GM12801 (cell line): ENCODE measurements around the gene ALCAM.

Experiments
- TF ChIP-seq, protein P1 (sequence below): IDR thresholded peaks from one replicate; pipeline ENCODE4 v1.5.1; 2011; ENCODE audit warnings: control low read depth; ENCODE audit not compliant: insufficient read length; ENCODE audit errors: extremely low read depth

Gene ALCAM

DNA sequence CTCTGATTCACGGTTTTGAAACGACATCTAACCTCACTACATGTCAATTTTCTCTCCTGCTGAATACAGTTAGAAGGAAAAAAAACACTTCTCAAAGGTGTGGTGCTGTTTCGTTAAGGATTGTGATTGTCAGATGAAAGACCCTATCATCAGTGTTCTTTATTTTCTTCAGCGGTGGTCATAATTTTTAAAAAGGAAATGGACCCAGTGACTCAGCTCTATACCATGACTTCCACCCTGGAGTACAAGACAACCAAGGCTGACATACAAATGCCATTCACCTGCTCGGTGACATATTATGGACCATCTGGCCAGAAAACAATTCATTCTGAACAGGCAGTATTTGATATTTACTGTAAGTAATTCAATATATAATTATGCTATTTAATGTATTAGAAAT lies 167.8 kb downstream of the ALCAM start:
- TF ChIP-seq, protein P1, sequence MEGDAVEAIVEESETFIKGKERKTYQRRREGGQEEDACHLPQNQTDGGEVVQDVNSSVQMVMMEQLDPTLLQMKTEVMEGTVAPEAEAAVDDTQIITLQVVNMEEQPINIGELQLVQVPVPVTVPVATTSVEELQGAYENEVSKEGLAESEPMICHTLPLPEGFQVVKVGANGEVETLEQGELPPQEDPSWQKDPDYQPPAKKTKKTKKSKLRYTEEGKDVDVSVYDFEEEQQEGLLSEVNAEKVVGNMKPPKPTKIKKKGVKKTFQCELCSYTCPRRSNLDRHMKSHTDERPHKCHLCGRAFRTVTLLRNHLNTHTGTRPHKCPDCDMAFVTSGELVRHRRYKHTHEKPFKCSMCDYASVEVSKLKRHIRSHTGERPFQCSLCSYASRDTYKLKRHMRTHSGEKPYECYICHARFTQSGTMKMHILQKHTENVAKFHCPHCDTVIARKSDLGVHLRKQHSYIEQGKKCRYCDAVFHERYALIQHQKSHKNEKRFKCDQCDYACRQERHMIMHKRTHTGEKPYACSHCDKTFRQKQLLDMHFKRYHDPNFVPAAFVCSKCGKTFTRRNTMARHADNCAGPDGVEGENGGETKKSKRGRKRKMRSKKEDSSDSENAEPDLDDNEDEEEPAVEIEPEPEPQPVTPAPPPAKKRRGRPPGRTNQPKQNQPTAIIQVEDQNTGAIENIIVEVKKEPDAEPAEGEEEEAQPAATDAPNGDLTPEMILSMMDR: no peak

DNA sequence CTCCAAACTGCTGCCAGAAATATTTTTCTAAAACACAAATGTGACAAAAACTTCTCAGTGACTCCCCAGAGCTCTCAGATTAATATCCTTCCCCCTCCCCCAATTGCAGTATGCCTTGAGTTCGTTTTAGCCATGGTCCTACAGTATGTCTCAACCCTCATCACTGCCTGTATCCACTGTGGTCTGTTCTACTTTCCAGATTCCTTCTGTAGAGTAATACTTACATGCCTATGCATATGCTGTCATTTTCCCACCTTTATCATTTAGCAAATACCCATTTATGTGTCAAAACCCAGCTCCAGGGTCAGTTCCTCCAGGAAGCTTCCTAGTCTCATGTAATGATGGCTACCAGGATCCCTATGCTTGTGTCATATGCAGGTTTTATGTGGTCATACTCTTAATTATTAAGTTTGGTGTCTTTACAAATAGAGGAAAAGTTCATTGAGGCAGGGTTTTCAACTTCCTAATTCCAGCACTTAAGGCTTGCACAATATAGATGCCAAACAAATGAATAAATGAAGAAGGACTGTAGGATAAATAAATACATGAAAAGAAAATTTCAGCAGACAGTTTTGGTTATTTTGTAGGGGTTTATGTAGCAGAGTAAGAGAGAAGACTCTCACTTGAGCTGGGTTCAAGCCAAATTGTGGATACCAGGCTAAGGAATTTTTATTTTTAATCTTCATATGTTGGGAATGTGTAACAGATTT lies 170.8 kb downstream of the ALCAM start:
- TF ChIP-seq, protein P1: no peak

DNA sequence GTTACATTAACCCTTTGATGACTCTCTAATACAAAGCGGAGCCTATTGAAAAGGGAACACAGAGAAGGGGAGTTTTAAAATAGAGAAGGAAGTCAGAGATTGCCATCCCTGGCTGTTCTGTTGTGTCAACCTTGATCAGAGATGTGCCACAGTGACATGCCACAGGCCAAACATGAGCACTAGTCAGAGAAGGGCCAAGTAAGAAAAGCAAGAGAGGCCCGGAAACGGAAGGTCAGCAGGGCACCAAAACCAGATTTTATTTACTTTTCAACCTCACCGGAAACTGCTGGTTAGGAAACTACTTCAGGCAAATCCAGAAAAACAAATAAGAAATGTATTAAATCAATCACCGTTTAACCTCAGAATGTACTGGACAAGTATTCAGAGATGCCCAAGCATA lies 171.8 kb downstream of the ALCAM start:
- TF ChIP-seq, protein P1: no peak

DNA sequence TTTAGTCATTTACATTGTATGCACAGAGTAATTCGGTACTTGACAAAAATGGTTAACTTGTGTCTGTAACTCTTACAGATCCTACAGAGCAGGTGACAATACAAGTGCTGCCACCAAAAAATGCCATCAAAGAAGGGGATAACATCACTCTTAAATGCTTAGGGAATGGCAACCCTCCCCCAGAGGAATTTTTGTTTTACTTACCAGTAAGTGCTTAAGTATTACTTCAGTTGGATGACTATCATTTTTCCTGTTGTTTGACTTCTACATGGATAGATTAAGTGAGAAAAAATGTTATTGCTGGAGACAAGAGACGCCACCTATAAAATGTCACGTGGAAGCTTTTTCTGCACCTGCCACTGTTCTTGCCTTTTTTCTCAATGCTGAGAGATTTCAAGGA lies 173.2 kb downstream of the ALCAM start:
- TF ChIP-seq, protein P1: no peak

DNA sequence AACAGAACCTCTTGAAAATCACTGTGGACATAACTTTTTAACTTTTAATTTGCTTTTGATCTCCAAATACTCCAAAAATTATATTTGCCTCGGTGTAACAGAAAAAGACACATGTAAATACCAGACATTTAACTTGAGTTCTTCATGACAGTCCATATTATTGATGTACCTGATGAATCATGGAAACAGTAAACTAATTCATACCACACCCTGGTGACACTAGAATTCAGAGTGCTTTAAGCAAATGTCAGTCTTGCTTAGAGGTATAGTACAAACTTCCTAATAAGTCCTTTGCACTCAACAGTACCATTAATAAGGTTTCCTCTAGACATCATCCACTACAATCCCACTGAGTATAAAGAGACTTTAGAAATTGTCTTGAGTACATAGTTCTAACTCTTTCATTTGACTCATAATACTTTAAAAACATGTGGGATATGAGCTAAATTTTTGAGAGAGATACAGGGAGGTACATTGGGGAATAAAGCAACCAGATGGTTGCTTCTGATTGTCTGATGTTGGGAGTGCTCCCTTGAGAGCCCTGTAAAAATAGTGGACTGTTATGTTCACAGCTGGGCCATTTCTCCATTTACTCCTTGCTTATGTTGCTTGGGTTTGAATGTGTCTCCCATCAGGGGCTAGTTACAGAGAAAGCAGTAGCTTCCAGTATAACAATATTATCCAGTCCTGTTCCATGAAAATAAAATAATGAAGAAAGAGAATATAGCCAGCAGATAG lies 175.7 kb downstream of the ALCAM start:
- TF ChIP-seq, protein P1: no peak

DNA sequence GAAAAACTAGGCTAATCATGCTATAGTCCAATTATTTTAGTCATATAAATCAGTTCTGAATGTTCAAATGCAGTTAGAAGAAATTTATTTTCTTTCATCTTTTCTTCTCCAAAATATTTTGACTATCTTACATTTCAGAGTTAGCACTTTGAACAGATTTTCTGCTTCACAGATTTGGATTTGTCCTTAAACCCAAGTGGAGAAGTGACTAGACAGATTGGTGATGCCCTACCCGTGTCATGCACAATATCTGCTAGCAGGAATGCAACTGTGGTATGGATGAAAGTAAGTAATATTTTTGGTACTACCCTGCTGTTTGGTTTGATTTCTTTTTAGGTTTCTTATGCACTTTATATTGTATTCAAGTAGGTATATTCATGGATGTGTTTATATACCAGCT lies 178.3 kb downstream of the ALCAM start:
- TF ChIP-seq, protein P1: no peak

DNA sequence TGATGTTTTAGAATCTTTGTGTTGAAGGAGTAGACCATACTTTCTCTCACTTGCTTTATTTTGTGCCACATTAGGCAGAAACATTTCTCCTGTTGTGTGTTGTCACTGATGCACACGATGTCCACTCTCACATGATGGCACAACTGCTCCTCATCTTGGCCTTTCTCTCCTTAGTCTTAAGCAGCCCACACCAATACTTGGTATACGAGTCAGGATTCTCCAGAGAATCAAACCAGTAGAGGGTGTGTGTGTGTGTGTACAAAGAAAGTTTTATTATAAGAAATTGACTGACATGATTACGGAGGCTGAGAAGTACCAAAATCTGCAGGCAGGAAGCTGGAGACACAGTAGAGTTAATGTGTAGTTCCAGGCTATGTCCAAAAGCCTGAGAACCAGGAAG lies 187.1 kb downstream of the ALCAM start:
- TF ChIP-seq, protein P1: no peak
